Smooth muscle cell (in vitro differentiated cells): ENCODE measurements around the gene RBM33. TPM values are rescaled to one million over a fixed set of nuclear protein-coding genes. Genes with fewer than 3 reads are reported as not detected.
A peak's percentile ranks its signal among the peaks of the same experiment; 100 is the strongest.

Experiments used
- DNase-seq: peaks from one replicate; lab custom pipeline; 2025; ENCODE audit not compliant: unreplicated experiment; lab: John Stamatoyannopoulos, UW
- H2AFZ ChIP-seq: fragments of 200-600 bp; sonication (generic); 2 replicates; pipeline ENCODE4 v1.6.0; 2016; ENCODE audit warnings: antibody characterized with exemption, low read depth, mild to moderate bottlenecking
- H3F3A ChIP-seq: fragments of 200-600 bp; sonication (generic); 2 replicates; pipeline ENCODE4 v1.6.0; 2017; ENCODE audit warnings: antibody characterized with exemption, low read depth
- H3K27ac ChIP-seq: fragments of 200-600 bp; sonication (generic); 2 replicates; pipeline ENCODE4 v1.5.1; 2016; ENCODE audit warnings: low read depth, mild to moderate bottlenecking
- H3K27me3 ChIP-seq: fragments of 200-600 bp; sonication (generic); 2 replicates; pipeline ENCODE4 v1.6.1; 2016; ENCODE audit warnings: low read depth, mild to moderate bottlenecking
- H3K36me3 ChIP-seq: fragments of 200-600 bp; sonication (generic); 2 replicates; pipeline ENCODE4 v1.5.1; 2016; ENCODE audit warnings: low read depth
- H3K4me1 ChIP-seq: fragments of 200-600 bp; sonication (generic); 2 replicates; pipeline ENCODE4 v1.5.1; 2016; ENCODE audit warnings: low read depth
- H3K4me2 ChIP-seq: fragments of 200-600 bp; sonication (generic); 2 replicates; pipeline ENCODE4 v1.6.0; 2016; ENCODE audit warnings: mild to moderate bottlenecking
- H3K4me3 ChIP-seq: fragments of 200-600 bp; sonication (generic); 2 replicates; pipeline ENCODE4 v1.5.1; 2016; ENCODE audit warnings: mild to moderate bottlenecking
- H3K79me2 ChIP-seq: fragments of 200-600 bp; sonication (generic); 2 replicates; pipeline ENCODE4 v1.6.0; 2016; ENCODE audit warnings: low read depth, mild to moderate bottlenecking
- H3K9ac ChIP-seq: fragments of 200-600 bp; sonication (generic); 2 replicates; pipeline ENCODE4 v1.6.0; 2016; ENCODE audit warnings: low read depth
- H3K9me3 ChIP-seq: fragments of 200-600 bp; sonication (generic); replicated peaks from 2 replicates; pipeline ENCODE4 v1.5.1; 2016; ENCODE audit warnings: low read depth
- H4K20me1 ChIP-seq: fragments of 200-600 bp; sonication (generic); 2 replicates; pipeline ENCODE4 v1.6.0; 2016; ENCODE audit warnings: low read depth
- WGBS: methylation state at CpG from one replicate; pipeline ENCODE4 v1.1.7; 2016; ENCODE audit warnings: low lambda C conversion rate; 5-methylcytosine and 5-hydroxymethylcytosine counted together
- polyA plus RNA-seq: library from polyadenylated mRNA; unstranded; fragments of >200 nt; fragmentation: Nextera tagmentation; extraction: Ambion mirVana; gene quantifications from 2 replicates; pipeline ENCODE4 v1.2.1, GENCODE V29; 2016
- total RNA-seq: library from RNA; depleted of rRNA; stranded (reverse); fragments of >200 nt; gene quantifications from 2 replicates; pipeline ENCODE4 v1.2.3, GENCODE V29; 2014
- TF ChIP-seq, protein P1 (sequence below): fragments of 200-600 bp; sonication (generic); IDR thresholded peaks from 2 replicates; pipeline ENCODE4 v1.5.1; 2017; ENCODE audit warnings: borderline replicate concordance, mild to moderate bottlenecking, antibody characterized with exemption; ENCODE audit not compliant: insufficient read depth, poor library complexity, severe bottlenecking

RBM33 gene
- total and polyA plus RNA-seq, 2 experiments from 2014 or later = 22.5 to 25.3 TPM

DNA sequence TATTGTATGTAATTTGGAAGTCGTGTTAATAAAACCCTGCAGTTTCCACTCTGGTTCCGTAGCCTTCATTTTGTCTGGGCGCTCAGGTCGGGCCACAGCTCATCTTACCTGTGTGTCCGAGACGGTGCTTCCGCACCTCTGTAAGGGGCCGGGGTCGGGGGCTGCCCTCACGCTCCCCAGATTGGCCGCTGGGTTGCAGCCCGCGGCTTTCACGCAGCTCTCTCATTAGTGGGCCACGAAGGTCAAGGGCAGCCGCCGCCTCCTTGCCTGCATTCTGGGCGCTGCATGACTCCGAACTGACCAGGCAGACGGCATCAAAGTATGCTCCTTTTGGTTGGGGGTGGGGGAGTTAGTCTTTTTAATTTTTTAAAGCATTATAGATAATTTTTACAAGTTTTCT lies 137.0 kb downstream of the RBM33 start:
- H3F3A ChIP-seq = peaks cover 6% of the 10 kb centered on the region
- H3K27me3 ChIP-seq = no peaks in the 10 kb centered on the region
- WGBS = 96% methylated on average over 20 of the region's 20 CpGs
- H3K9me3 ChIP-seq = no peaks in the 10 kb centered on the region
- no peaks in the 10 kb centered on the region for H3K4me1 ChIP-seq
- TF ChIP-seq, protein P1, sequence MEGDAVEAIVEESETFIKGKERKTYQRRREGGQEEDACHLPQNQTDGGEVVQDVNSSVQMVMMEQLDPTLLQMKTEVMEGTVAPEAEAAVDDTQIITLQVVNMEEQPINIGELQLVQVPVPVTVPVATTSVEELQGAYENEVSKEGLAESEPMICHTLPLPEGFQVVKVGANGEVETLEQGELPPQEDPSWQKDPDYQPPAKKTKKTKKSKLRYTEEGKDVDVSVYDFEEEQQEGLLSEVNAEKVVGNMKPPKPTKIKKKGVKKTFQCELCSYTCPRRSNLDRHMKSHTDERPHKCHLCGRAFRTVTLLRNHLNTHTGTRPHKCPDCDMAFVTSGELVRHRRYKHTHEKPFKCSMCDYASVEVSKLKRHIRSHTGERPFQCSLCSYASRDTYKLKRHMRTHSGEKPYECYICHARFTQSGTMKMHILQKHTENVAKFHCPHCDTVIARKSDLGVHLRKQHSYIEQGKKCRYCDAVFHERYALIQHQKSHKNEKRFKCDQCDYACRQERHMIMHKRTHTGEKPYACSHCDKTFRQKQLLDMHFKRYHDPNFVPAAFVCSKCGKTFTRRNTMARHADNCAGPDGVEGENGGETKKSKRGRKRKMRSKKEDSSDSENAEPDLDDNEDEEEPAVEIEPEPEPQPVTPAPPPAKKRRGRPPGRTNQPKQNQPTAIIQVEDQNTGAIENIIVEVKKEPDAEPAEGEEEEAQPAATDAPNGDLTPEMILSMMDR = no peak
- no peak for DNase-seq
- peaks cover 24% of the 10 kb centered on the region for H4K20me1 ChIP-seq
- no peaks in the 10 kb centered on the region for H3K79me2 ChIP-seq
- H3K4me2 ChIP-seq = no peak overlapping the region
- no peak overlapping the region for H3K9ac ChIP-seq
- H3K4me3 ChIP-seq = no peak overlapping the region
- no peak overlapping the region for H3K27ac ChIP-seq
- no peak overlapping the region for H2AFZ ChIP-seq
- no peaks in the 10 kb centered on the region for H3K36me3 ChIP-seq

DNA sequence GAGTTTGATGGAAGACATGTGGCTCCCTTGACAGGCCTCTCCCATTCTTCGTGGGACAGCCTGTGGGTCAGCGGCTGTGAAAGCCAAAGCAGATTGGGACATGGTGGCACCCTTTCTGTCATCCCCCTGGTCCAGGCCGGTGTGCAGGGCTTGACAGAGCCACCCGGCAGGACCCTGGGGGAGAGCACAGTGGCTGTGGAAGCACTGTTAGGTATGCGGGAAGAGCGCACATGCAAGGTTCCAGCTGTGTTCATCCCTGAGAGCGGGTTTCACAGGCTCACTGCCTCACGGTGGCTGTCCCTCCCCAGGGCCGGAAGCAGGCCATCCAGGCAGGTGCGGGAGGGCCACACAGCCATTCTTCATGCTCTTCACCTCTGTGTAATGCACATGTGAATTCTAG lies 138.0 kb downstream of the RBM33 start:
- no peaks in the 10 kb centered on the region for H3K9me3 ChIP-seq
- H3K27me3 ChIP-seq = no peaks in the 10 kb centered on the region
- H3K79me2 ChIP-seq = no peaks in the 10 kb centered on the region
- H4K20me1 ChIP-seq = peaks cover 24% of the 10 kb centered on the region
- no peak overlapping the region for H3K27ac ChIP-seq
- H3F3A ChIP-seq = peaks cover 7% of the 10 kb centered on the region
- no peak for DNase-seq
- H3K9ac ChIP-seq = no peak overlapping the region
- H3K4me1 ChIP-seq = no peaks in the 10 kb centered on the region
- no peaks in the 10 kb centered on the region for H3K36me3 ChIP-seq
- 97% methylated on average over 10 of the region's 10 CpGs for WGBS
- no peak overlapping the region for H3K4me2 ChIP-seq
- H2AFZ ChIP-seq = no peak overlapping the region
- H3K4me3 ChIP-seq = no peak overlapping the region
- TF ChIP-seq, protein P1 = no peak

DNA sequence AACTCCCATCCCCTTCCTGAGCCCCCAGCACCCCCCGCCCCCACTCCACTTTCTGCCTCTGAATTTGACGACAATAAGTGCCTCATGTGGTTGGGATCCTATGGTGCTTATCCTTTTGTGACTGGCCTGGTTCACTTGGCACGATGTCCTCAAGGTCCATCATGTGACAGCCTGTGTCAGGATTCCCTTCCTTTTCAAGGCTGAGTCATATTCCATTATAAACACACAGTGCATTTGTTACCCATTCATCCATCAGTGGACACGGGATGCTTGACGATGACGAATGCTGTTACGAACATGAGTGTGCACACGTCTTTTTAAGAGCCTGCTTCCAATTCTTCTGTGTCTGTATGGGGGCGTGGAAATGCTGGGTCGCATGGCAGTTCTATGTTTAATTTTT lies 141.1 kb downstream of the RBM33 start:
- H2AFZ ChIP-seq = no peak overlapping the region
- TF ChIP-seq, protein P1 = no peak
- no peaks in the 10 kb centered on the region for H3K9me3 ChIP-seq
- no peaks in the 10 kb centered on the region for H3K36me3 ChIP-seq
- H3K27me3 ChIP-seq = no peaks in the 10 kb centered on the region
- no peaks in the 10 kb centered on the region for H4K20me1 ChIP-seq
- H3K27ac ChIP-seq = no peak overlapping the region
- H3K4me3 ChIP-seq = no peak overlapping the region
- H3K9ac ChIP-seq = no peak overlapping the region
- DNase-seq = no peak
- H3K4me2 ChIP-seq = no peak overlapping the region
- H3K4me1 ChIP-seq = no peaks in the 10 kb centered on the region
- WGBS = 94% methylated on average over 10 of the region's 10 CpGs
- H3K79me2 ChIP-seq = no peaks in the 10 kb centered on the region
- H3F3A ChIP-seq = peaks cover 7% of the 10 kb centered on the region

DNA sequence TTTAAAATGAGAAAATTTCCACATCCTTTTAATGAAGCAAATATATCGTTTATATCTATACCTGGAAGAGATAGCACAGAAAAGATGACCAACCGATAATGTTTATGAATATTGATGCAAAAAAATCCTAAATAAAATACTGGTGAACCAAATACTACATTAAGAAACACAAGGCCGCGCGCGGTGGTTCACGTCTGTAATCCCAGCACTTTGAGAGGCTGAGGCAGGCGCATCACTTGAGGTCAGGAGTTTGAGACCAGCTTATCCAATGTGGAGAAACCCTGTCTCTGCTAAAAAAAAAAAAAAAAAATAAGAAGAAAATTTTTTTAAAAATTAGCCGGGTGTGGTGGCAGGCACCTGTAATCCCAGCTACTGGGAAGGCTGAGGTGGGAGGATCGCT lies 142.0 kb downstream of the RBM33 start:
- no peak for DNase-seq
- no peak overlapping the region for H2AFZ ChIP-seq
- H3K27me3 ChIP-seq = no peaks in the 10 kb centered on the region
- H3K27ac ChIP-seq = no peak overlapping the region
- H3K4me2 ChIP-seq = peak overlapping the region; percentile 95
- H3K9ac ChIP-seq = no peak overlapping the region
- TF ChIP-seq, protein P1 = no peak
- no peaks in the 10 kb centered on the region for H3K79me2 ChIP-seq
- 89% methylated on average over 10 of the region's 10 CpGs for WGBS
- no peaks in the 10 kb centered on the region for H3K36me3 ChIP-seq
- H3F3A ChIP-seq = peaks cover 7% of the 10 kb centered on the region
- H4K20me1 ChIP-seq = no peaks in the 10 kb centered on the region
- no peaks in the 10 kb centered on the region for H3K4me1 ChIP-seq
- H3K4me3 ChIP-seq = no peak overlapping the region
- H3K9me3 ChIP-seq = no peaks in the 10 kb centered on the region
